ENCODE data around the gene CASP9.

DNA sequence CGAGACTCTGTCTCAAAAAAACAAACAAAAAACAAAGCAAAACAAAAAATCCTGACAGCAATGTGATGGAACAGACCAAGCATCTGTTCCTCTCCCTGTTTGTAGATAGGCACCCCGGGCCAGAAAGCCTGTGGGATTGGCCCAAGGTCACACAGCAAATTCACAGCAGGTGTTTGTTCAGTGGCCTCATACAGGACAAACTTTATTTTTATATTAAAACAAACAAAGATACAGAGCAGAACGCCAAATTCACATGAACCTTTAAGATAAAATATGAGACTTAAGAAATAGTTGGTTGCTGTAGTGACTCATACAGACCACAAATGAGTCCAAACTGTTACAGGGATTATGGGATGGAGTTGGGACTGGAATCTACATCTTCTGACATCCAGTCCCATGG is 69.8 kb downstream of the CASP9 start:
- TF ChIP-seq POLR2A (IDR thresholded peaks at IDR 0.05) = no peak
- TF ChIP-seq CTCF (IDR thresholded peaks at IDR 0.05) = no peak

Data from testis (tissue), 2 donors.